ENCODE data around the gene DGCR2.
"Not testable (repeated sequence)": the region's sequence is repeated elsewhere in the genome, so short reads cannot be mapped to it uniquely, and the experiment has no call there.

The DGCR2 gene

GRCh38 chr22:19016081-19016766, 106.0 kb downstream of the DGCR2 start:
- Histone ChIP-seq H3K4me1 (ENCODE audit: insufficient read depth, low read length) (no peaks in the 10 kb centered on the region), H3K27me3 (ENCODE audit: insufficient read depth, low read length) (no peaks in the 10 kb centered on the region), H3K4me3 (ENCODE audit: low read length) (no peak overlapping the region), H3K9me3 (ENCODE audit: low read length) (no peaks in the 10 kb centered on the region), H3K36me3 (ENCODE audit: insufficient read depth, low read length) (no peaks in the 10 kb centered on the region), H2AFZ (ENCODE audit: low read depth, low read length) (no peak overlapping the region)

DNA sequence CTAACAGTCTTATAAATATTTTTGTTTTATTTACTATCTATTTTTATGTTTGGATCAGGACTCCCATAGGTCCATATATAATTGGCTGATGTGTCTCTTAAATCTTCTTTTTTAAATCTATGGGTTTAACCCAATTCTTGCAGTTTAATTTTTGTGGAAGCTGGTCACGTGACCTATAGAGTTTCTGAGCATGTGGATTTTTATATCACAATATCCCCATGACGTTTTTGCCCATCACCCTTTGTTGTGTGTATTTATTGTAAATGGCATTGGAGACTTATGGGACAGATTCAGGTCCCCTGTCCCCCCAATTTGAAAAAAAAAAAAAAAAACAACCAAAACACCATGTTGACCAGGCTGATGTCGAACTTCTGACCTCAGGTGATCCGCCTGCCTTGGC, 107.3 kb downstream of the DGCR2 start:
- Histone ChIP-seq H3K27me3 (ENCODE audit: insufficient read depth, low read length) (no peaks in the 10 kb centered on the region), H3K4me3 (ENCODE audit: low read length) (no peak overlapping the region), H3K36me3 (ENCODE audit: insufficient read depth, low read length) (no peaks in the 10 kb centered on the region), H3K9me3 (ENCODE audit: low read length) (no peaks in the 10 kb centered on the region), H2AFZ (ENCODE audit: low read depth, low read length) (no peak overlapping the region), H3K4me1 (ENCODE audit: insufficient read depth, low read length) (no peaks in the 10 kb centered on the region)

GRCh38 chr22:19013881-19014598, 108.2 kb downstream of the DGCR2 start:
- not testable (repeated sequence) for H3K9me3 ChIP-seq (ENCODE audit: low read length); H3K4me3 ChIP-seq (ENCODE audit: low read length); H3K36me3 ChIP-seq (ENCODE audit: insufficient read depth, low read length); H3K27me3 ChIP-seq (ENCODE audit: insufficient read depth, low read length); H2AFZ ChIP-seq (ENCODE audit: low read depth, low read length); H3K4me1 ChIP-seq (ENCODE audit: insufficient read depth, low read length)

GRCh38 chr22:19013411-19013810, 108.8 kb downstream of the DGCR2 start:
- not testable (repeated sequence) for H2AFZ ChIP-seq (ENCODE audit: low read depth, low read length); H3K9me3 ChIP-seq (ENCODE audit: low read length); H3K27me3 ChIP-seq (ENCODE audit: insufficient read depth, low read length); H3K4me1 ChIP-seq (ENCODE audit: insufficient read depth, low read length); H3K36me3 ChIP-seq (ENCODE audit: insufficient read depth, low read length); H3K4me3 ChIP-seq (ENCODE audit: low read length)

DNA sequence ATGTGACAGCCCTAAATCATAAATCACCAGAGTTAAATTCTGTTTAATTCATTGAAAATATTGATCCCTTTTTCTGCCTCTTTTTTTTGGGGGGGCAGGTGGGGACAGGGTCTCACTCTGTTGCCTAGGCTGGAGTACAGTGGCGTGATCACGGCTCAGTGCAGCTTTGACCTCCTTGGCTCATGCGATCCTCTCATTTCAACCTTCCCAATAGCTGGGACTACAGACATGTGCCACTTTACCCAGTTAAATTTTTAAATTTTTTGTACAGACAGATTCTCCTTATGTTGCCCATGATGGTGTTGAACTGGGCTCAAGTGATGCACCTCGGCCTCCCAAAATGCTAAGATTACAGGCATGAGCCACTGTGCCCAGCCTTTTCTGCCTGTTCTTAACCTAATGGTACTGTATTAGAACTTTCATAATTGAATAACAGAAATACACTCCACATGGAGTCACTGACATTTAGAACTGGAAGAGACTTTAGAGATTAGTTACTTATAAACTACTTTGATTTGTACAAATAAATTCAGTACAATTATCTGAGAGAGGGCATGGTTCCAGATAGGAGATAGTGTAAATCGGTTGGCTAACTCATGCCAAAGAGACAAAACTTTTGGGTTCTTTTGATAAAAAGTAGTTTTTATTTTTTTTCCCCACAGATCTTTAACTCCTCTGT, 109.8 kb downstream of the DGCR2 start:
- Histone ChIP-seq H3K4me3 (ENCODE audit: low read length) (no peak overlapping the region), H3K36me3 (ENCODE audit: insufficient read depth, low read length) (no peaks in the 10 kb centered on the region), H2AFZ (ENCODE audit: low read depth, low read length) (no peak overlapping the region), H3K9me3 (ENCODE audit: low read length) (no peaks in the 10 kb centered on the region), H3K27me3 (ENCODE audit: insufficient read depth, low read length) (no peaks in the 10 kb centered on the region), H3K4me1 (ENCODE audit: insufficient read depth, low read length) (no peaks in the 10 kb centered on the region)

GRCh38 chr22:19011611-19012010, 110.6 kb downstream of the DGCR2 start:
- H3K36me3 ChIP-seq (ENCODE audit: insufficient read depth, low read length); H2AFZ ChIP-seq (ENCODE audit: low read depth, low read length); H3K4me3 ChIP-seq (ENCODE audit: low read length); H3K27me3 ChIP-seq (ENCODE audit: insufficient read depth, low read length); H3K4me1 ChIP-seq (ENCODE audit: insufficient read depth, low read length); H3K9me3 ChIP-seq (ENCODE audit: low read length): not testable (repeated sequence)

- Histone ChIP-seq H3K4me3 (ENCODE audit: low read length) (no peak overlapping the region), H3K27me3 (ENCODE audit: insufficient read depth, low read length) (no peaks in the 10 kb centered on the region), H3K36me3 (ENCODE audit: insufficient read depth, low read length) (no peaks in the 10 kb centered on the region), H2AFZ (ENCODE audit: low read depth, low read length) (no peak overlapping the region), H3K9me3 (ENCODE audit: low read length) (no peaks in the 10 kb centered on the region), H3K4me1 (ENCODE audit: insufficient read depth, low read length) (no peaks in the 10 kb centered on the region)
Measured at GRCh38 chr22:19011075-19011474, 111.1 kb downstream of the DGCR2 start.

DNA sequence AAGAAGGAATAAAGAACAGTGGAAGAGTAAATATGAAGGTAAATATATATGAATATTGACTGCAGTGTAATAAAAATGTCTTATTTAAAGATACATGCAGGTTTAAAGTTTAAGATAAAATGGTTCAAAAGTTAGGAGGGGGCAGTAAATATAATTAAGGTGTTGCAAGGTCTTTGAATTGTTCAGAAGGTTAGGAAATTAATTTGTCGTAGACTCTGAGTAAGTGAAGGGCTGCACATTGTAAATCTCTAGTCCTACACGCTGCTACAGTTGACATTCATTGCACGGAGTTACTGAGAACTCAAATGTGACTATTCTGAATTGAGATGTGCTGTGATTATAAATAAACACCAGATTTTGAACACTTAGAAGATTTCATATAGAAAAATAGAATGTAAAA, 116.3 kb downstream of the DGCR2 start:
- Histone ChIP-seq H3K4me1 (ENCODE audit: insufficient read depth, low read length) (no peaks in the 10 kb centered on the region), H3K4me3 (ENCODE audit: low read length) (no peak overlapping the region), H2AFZ (ENCODE audit: low read depth, low read length) (no peak overlapping the region), H3K9me3 (ENCODE audit: low read length) (no peaks in the 10 kb centered on the region), H3K36me3 (ENCODE audit: insufficient read depth, low read length) (no peaks in the 10 kb centered on the region), H3K27me3 (ENCODE audit: insufficient read depth, low read length) (no peaks in the 10 kb centered on the region)

DNA sequence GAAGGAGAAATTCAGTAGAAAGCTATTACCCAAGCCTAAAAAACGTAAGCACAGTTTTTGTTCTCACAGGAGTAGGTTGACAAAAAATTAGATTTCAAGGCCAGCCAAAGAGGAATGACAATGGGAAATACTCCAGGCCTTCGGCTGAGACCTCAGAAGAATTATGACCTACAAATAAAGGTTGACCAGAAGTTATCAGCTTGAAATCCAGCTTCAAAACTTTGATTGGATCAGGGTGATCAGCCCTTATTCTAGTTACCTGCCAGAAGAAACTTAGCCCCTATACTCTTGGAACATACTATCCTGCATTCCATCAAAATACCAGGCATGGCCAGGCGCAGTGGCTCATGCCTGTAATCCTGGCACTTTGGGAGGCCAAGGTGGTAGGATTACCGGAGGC, 117.7 kb downstream of the DGCR2 start:
- no peaks in the 10 kb centered on the region for H3K4me1 ChIP-seq (ENCODE audit: insufficient read depth, low read length)
- no peaks in the 10 kb centered on the region for H3K9me3 ChIP-seq (ENCODE audit: low read length)
- no peaks in the 10 kb centered on the region for H3K27me3 ChIP-seq (ENCODE audit: insufficient read depth, low read length)
- H3K4me3 ChIP-seq (ENCODE audit: low read length), result no peak overlapping the region
- no peak overlapping the region for H2AFZ ChIP-seq (ENCODE audit: low read depth, low read length)
- no peaks in the 10 kb centered on the region for H3K36me3 ChIP-seq (ENCODE audit: insufficient read depth, low read length)

DNA sequence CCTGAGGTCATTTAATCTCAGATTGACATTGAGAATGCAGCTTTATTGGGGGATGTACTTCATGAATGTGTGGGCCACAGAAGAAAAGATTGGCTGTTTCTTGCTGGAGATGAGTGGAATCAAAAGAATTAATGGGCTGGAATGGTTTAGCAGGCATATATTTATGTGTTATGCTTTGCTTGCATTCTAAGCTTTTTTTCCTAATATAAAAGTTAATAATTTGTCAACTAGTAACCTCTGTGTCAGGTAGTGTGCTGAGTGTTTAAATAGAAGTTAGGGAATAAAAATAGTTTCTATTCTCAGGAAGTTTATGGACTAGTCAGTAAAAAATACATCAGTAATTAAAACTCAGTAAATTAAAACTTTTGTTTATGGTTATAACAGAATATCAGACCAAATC, 118.7 kb downstream of the DGCR2 start:
- H2AFZ ChIP-seq (ENCODE audit: low read depth, low read length), result no peak overlapping the region
- no peaks in the 10 kb centered on the region for H3K36me3 ChIP-seq (ENCODE audit: insufficient read depth, low read length)
- H3K9me3 ChIP-seq (ENCODE audit: low read length), result no peaks in the 10 kb centered on the region
- H3K27me3 ChIP-seq (ENCODE audit: insufficient read depth, low read length), result no peaks in the 10 kb centered on the region
- H3K4me3 ChIP-seq (ENCODE audit: low read length), result no peak overlapping the region
- no peaks in the 10 kb centered on the region for H3K4me1 ChIP-seq (ENCODE audit: insufficient read depth, low read length)

DNA sequence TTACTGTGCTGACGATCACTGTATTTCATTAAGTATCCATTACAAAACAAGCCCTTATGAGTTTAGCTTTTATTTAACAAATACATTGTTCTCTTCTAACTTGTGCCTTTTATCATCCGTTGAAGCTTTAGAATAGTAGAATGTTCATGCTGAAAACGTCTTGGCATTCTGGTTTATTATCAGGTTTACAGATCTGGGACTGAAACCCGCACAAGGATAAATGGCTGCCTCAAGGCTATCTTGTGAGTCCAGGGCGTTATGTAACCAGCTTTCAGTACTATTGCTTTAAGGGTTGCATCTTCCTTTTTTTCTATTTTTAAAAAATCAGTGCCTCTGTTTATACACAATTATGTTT, 119.6 kb downstream of the DGCR2 start:
- Histone ChIP-seq H2AFZ (ENCODE audit: low read depth, low read length) (no peak overlapping the region), H3K4me1 (ENCODE audit: insufficient read depth, low read length) (no peaks in the 10 kb centered on the region), H3K27me3 (ENCODE audit: insufficient read depth, low read length) (no peaks in the 10 kb centered on the region), H3K36me3 (ENCODE audit: insufficient read depth, low read length) (no peaks in the 10 kb centered on the region), H3K9me3 (ENCODE audit: low read length) (no peaks in the 10 kb centered on the region), H3K4me3 (ENCODE audit: low read length) (no peak overlapping the region)

GRCh38 chr22:19001204-19001603, 121.0 kb downstream of the DGCR2 start:
- no peaks in the 10 kb centered on the region for H3K9me3 ChIP-seq (ENCODE audit: low read length)
- no peak overlapping the region for H2AFZ ChIP-seq (ENCODE audit: low read depth, low read length)
- H3K4me1 ChIP-seq (ENCODE audit: insufficient read depth, low read length), result no peaks in the 10 kb centered on the region
- no peaks in the 10 kb centered on the region for H3K27me3 ChIP-seq (ENCODE audit: insufficient read depth, low read length)
- no peak overlapping the region for H3K4me3 ChIP-seq (ENCODE audit: low read length)
- no peaks in the 10 kb centered on the region for H3K36me3 ChIP-seq (ENCODE audit: insufficient read depth, low read length)

DNA sequence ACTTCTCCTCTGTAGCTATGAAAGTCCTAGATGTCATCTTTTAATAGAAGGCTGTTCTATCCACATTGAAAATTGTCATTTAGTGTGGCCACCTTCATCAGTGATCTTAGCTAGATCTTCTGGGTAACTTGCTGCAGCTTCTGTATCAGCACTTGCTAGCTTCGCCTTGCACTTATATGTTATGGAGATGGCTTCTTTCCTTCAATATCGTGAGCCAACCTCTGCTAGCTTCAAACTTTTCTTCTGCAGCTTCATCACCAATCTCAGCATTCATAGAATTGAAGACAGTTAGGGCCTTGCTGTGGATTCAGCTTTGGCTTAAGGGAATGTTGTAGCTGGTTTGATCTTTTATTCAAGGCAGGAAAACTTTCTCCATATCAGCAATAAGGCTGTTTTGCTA, 122.1 kb downstream of the DGCR2 start:
- not testable (repeated sequence) for H3K27me3 ChIP-seq (ENCODE audit: insufficient read depth, low read length); H3K4me1 ChIP-seq (ENCODE audit: insufficient read depth, low read length); H3K9me3 ChIP-seq (ENCODE audit: low read length); H2AFZ ChIP-seq (ENCODE audit: low read depth, low read length); H3K4me3 ChIP-seq (ENCODE audit: low read length); H3K36me3 ChIP-seq (ENCODE audit: insufficient read depth, low read length)

Measured in neuron (in vitro differentiated cells).